HG02571 (cell line): Measurements from ENCODE around the gene RBPMS2.

Experiments used
- ATAC-seq: cut with Tn5 transposase; IDR thresholded peaks from one replicate; pipeline ENCODE4 v1.9.1; 2021; ENCODE audit warnings: mild to moderate bottlenecking, moderate library complexity; ENCODE audit not compliant: unreplicated experiment

Gene RBPMS2

GRCh38 chr15:64731012-64731804 lies 44.2 kb downstream of the RBPMS2 start:
- no peak for ATAC-seq

- no peak for ATAC-seq
Observed at GRCh38 chr15:64730151-64730550, 45.2 kb downstream of the RBPMS2 start.

DNA sequence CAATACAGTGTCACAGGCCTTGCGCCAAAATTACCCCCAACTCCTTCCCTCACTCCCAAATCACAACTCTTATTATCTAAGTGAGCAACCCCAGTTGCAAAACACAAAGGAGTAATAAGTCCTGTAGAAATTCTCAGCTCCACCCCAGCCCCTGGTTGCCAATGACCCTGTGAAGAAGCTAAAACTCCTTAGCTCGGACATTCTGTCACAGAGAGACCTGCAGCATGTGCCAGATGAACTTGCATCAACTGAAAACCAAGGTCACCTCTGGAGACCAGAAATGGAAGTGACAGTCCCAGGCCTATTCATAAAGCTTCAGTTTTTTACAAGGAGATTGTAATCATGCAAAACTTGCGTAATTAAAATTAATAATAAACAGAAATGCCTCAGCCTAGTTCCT lies 55.2 kb downstream of the RBPMS2 start:
- ATAC-seq: no peak

- ATAC-seq: no peak
Observed at GRCh38 chr15:64717735-64718495, 57.5 kb downstream of the RBPMS2 start.

DNA sequence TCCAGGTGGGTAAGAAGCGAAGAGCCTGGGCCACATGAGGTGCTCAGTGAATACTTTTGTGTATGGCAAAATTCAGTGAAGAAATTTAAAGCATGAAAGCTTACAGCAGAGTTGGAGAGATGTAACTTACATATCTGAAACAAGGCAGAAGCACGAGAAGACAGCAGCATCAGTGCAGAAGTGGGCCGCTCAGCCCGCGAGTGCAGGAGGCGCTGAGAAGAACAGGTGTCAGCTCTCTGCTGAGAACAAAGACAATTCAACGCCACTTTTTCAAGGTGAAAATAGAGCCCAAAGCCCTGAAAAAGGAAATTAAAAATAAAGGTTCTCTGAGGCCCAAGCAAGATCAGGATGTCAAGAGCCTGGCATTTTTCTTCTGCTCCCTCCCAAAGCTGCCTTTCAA lies 58.3 kb downstream of the RBPMS2 start:
- ATAC-seq: no peak

DNA sequence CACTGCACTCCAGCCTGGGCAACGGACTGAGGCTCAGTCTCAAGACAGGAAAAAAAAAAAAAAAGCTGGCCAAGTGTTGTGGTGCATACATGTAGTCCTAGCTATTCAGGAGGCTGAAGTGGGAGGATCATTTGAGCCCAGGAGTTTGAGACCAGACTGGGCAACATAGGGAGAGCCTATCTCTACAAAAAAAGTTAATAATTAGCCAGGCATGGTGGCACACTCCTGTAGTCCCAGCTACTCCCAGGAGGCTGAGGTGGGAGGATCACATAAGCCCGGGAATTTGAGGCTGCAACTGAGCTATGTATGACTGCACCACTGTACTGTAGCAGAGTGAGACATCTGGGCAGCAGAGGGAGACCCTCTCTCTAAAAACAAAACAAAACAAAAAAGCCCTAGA lies 58.9 kb downstream of the RBPMS2 start:
- no peak for ATAC-seq

GRCh38 chr15:64713592-64713991 lies 61.8 kb downstream of the RBPMS2 start:
- no peak for ATAC-seq

DNA sequence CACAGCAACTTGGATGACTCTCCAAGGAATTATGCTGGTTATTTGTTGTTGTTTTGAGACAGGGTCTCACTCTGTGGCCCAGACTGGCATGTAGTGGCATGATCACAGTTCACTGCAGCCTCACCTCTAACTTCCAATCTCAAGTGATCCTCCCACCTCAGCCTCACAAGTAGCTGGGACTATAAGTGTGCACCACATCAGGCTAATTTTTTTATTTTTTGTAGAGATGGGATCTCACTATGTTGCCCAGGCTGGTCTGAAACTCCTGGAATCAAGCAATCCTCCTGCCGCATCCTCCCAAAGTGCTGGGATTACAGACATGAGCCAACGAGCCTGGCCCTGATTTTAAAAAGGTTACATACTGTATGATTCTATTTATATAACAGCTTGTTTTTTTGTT lies 63.0 kb downstream of the RBPMS2 start:
- no peak for ATAC-seq

GRCh38 chr15:64710676-64711428 lies 64.5 kb downstream of the RBPMS2 start:
- no peak for ATAC-seq

DNA sequence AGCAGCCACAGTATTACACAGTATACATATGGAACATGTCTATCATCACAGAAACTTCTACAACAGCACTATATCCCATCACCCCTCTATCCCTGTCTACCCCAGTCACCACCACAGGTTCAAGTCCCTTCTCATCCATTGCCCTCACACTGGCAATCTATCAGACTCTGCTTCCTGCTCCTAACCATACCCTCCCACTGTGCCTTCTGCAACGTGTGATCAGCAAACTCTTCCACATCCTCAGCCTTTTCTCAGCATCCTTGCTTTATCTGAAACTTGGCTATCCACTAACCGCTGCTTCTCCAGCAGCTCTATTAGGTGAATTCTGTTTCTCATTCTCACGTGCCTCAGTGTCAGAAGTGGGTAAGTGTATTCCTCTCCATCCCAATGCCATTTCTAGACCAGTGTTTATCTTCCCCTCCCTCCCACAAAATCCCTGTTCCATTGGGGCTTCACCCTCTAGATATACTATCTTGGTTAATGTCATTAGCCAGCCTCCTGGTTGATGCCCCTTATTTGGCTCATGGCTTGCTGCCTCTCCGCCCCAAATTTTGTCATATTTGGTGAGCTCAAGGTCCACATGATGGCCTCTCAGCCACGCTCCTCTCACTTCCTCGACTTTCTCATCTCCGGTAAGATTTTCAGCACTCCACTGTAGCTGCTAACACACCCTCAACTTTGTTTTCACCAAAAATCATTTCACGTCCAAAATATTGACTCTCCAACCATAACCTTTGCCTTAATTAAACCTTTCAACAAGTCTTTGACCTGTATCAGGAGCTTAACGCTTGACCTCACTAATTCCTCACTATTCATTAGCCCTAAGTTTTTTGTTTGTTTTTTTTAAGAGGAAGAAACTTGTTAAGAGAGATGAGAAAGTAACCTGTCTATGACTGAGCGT lies 69.1 kb downstream of the RBPMS2 start:
- ATAC-seq: no peak

- no peak for ATAC-seq
Observed at GRCh38 chr15:64705006-64705405, 70.4 kb downstream of the RBPMS2 start.

DNA sequence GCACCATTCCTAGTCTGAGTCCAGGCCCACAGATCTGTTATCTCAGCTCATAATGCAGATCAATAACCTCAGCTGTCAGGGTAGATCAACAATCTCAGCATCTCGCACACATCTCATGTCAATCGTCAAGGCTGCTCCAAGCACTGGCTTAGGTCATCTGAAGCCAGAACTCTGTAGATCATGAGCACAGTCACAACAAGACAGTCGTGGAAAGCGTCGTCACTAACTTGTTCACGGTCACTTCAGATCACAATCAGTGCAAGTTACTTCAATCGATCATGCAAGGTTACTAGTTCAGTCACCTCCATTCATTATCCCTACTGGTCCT lies 71.8 kb downstream of the RBPMS2 start:
- no peak for ATAC-seq

- peak; percentile 91 for ATAC-seq
Observed at GRCh38 chr15:64702816-64703631, 72.4 kb downstream of the RBPMS2 start.

- no peak for ATAC-seq
Observed at GRCh38 chr15:64701482-64702184, 73.8 kb downstream of the RBPMS2 start.

DNA sequence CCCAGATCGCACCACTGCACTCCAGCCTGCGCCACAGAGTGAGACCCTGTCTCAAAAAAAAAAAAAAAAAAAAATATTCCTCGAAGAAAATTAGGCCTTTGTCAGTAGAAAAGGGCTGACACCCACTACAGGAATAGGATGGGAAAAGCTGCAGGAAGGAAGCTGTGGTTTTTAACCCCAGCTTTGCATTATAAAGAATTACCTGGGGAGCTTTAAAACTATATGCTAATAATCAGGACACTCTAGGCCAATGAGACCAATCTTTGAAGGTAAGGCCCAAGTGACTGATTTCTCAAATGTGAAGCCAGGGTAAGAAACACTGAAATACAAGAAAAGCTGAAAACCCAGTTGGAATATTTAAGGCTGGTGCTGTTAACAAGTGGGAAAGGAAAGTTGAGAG lies 74.3 kb downstream of the RBPMS2 start:
- no peak for ATAC-seq

DNA sequence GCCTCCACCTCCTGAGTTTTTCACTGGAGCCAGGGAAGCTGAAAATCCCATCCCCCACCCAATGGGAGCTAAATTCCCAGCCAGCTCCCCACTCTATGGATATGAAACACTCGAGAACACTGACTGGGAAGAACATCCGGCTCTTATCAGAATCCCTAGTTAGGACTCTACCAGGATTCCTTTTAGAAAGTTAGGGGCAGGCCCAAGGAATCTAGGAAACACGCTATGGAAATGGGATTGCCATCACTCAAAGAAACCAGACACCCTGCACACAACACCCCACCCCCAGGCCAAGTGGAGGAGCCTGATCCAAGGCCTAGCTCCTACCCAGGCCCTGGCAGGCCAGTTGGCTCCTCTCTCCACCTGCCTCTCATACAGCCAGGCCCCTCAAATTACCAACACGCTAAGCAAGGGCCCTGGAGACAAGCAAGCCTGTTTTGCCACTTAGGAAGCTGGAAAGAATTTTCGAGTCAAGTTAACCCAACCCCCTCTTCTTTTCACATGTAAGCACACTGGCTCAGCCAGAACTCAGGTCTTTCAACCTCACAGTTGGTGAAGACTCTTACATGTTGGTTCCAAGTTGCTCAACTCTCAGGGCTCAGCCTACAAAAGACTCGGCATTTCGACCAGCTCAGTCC lies 75.5 kb downstream of the RBPMS2 start:
- ATAC-seq: no peak

DNA sequence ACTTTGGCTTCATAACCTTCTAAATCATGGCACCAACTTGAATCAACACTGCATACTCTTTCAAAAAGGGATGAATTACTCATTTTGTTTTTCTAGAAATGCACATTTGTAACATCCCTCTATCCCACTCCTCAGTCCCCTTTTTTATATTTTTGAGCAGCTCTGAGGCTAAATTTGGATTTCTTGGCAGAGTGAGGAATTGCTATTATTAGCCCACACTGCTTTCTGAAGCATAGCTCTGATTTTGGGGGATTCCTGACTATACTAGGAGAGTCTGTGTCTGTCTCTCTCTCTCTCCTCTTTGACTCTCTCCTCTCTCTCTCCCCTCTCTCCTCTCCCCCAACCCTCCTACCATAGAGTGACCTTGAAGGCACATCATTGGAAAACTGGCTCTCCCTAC lies 76.6 kb downstream of the RBPMS2 start:
- no peak for ATAC-seq

DNA sequence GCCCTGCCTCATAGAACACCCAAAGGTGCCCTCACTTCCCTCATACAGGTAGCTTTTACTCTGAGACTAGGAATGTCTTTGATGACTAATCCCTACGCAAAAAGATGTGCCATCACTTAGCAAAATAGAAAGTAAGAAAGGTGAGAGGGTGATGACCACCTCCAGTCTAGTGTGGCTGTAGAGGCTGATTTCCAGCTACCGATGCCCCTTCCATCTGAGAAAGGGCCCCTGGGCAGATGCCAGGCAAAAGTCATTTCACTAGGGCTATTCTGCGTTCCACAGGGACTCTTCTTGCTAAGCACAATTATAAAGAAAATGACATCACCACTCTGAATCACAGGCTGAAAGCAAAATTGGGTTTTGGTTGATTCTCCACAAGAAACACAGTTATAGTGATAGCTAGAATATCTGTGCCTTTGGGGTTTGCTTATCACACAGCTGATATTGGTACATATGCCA lies 77.4 kb downstream of the RBPMS2 start:
- no peak for ATAC-seq

DNA sequence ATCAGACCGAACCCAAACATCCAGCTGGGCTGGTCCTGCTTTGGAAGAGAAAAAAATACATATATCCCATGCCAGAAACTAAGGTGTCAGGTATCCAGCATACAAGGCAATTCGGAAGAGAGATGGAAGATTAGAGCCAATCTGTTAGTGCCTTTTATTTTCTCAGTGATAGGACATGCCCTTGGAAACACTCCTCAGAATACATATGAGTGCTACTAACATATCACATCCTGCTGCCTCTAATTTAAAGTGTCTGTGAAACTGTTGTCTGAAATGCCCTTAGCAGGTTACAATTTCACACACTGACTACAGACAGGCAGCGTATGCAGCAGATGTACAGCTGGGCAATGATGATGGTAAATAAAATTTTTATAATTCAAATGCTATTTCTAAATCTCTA lies 78.9 kb downstream of the RBPMS2 start:
- no peak for ATAC-seq
